HG03097 (cell line): ENCODE measurements around the gene IFNGR1.

Experiments used
- ATAC-seq: cut with Tn5 transposase; IDR thresholded peaks from one replicate; pipeline ENCODE4 v1.9.1; 2021; ENCODE audit not compliant: unreplicated experiment, low FRiP score

IFNGR1 gene

GRCh38 chr6:137181891-137182653 lies 37.1 kb downstream of the IFNGR1 start:
- no peak for ATAC-seq

GRCh38 chr6:137177611-137178010 lies 41.6 kb downstream of the IFNGR1 start:
- no peak for ATAC-seq

GRCh38 chr6:137176729-137177128 lies 42.5 kb downstream of the IFNGR1 start:
- no peak for ATAC-seq

GRCh38 chr6:137175868-137176245 lies 43.3 kb downstream of the IFNGR1 start:
- ATAC-seq, result no peak

GRCh38 chr6:137175157-137175867 lies 43.9 kb downstream of the IFNGR1 start:
- ATAC-seq, result no peak

- ATAC-seq, result no peak
These were observed 45.7 kb downstream of the IFNGR1 start, which contains the start of gene IL22RA2 for GRCh38 chr6:137173501-137173900. TSS of gene IL22RA2 (minus strand) at chr6:137173644. CDS start at chr6:137161749, 11,895 bp downstream.

- ATAC-seq, result no peak
These were observed 46.3 kb downstream of the IFNGR1 start for GRCh38 chr6:137172734-137173431.

GRCh38 chr6:137171824-137172733 lies 47.1 kb downstream of the IFNGR1 start:
- ATAC-seq, result no peak

GRCh38 chr6:137171053-137171374 lies 48.2 kb downstream of the IFNGR1 start:
- no peak for ATAC-seq

- no peak for ATAC-seq
These were observed 48.7 kb downstream of the IFNGR1 start for GRCh38 chr6:137170266-137171052.

- ATAC-seq, result no peak
These were observed 51.3 kb downstream of the IFNGR1 start for GRCh38 chr6:137167702-137168377.

GRCh38 chr6:137166247-137167098 lies 52.7 kb downstream of the IFNGR1 start:
- no peak for ATAC-seq

GRCh38 chr6:137165375-137166246 lies 53.6 kb downstream of the IFNGR1 start:
- peak; percentile 71 for ATAC-seq

GRCh38 chr6:137163732-137164318 lies 55.4 kb downstream of the IFNGR1 start:
- no peak for ATAC-seq

- no peak for ATAC-seq
These were observed 56.4 kb downstream of the IFNGR1 start for GRCh38 chr6:137162692-137163306.

GRCh38 chr6:137161949-137162348 lies 57.2 kb downstream of the IFNGR1 start:
- no peak for ATAC-seq
